ENCODE results near the gene OR13J1. TPM values are rescaled to one million over a fixed set of nuclear protein-coding genes. Genes with fewer than 3 reads are reported as not detected.
A peak's percentile ranks its signal among the peaks of the same experiment; 100 is the strongest.

OR13J1 gene
- total RNA-seq (not detected), polyA plus RNA-seq (ENCODE audit: insufficient read depth, low read depth, low replicate concordance) (not detected)
- long read RNA-seq, donor 1, partial matches to known transcripts, result 0 of 1 reads
- long read RNA-seq, donor 1, other reads (novel, unspliced or antisense), result 0 of 1 reads
- long read RNA-seq, donor 2, partial matches to known transcripts, result 0 of 1 reads
- long read RNA-seq, donor 2, other reads (novel, unspliced or antisense), result 0 of 1 reads
- long read RNA-seq, donor 3, partial matches to known transcripts, result 0 of 1 reads
- long read RNA-seq, donor 3, other reads (novel, unspliced or antisense), result 0 of 1 reads
- long read RNA-seq, donor 4, result 0 reads
- long read RNA-seq, donor 5, result 0 reads
- long read RNA-seq, donor 6, result 0 reads
- long read RNA-seq, donor 7, result 0 reads
- long read RNA-seq, donor 8, result 0 reads
- long read RNA-seq, donor 9, result 0 reads
- long read RNA-seq, donor 10, result 0 reads

GRCh38 chr9:35870351-35870923 is at the start of gene OR13J1:
Gene OR13J1, minus strand, starts transcription at chr9:35870401. Its CDS starts 0 bp downstream, at chr9:35870401.
- no peak for FAIRE-seq
- TF ChIP-seq CTCF (IDR thresholded peaks at IDR 0.05; ENCODE audit: borderline replicate concordance, extremely low read depth, insufficient read depth), result no peak
- intact Hi-C loops (cut with DNase I), result no loop called here

GRCh38 chr9:35919212-35920008 is 49.2 kb upstream of the OR13J1 start:
- intact Hi-C loops (cut with DNase I), result no loop called here
- no peaks in the 10 kb centered on the region for H3K9me3 ChIP-seq (ENCODE audit: control insufficient read depth in 2 of 3, insufficient read depth in 1 of 3, low read length in 3 of 3)
- no peak for DNase-seq
- peaks cover 4 to 42% (median 32%) of the 10 kb centered on the region in 3 donors for H3K4me1 ChIP-seq (ENCODE audit: control insufficient read depth in 2 of 3, insufficient read depth in 2 of 3, low read depth in 1 of 3, low read length in 3 of 3)
- no peak for FAIRE-seq
- H3K4me3 ChIP-seq (ENCODE audit: low read length in 3 of 3), result no peak overlapping the region
- H3K27ac ChIP-seq (ENCODE audit: low read depth in 2 of 2, low read length in 2 of 2), result peak overlapping the region; percentile 59 to 61
- peak overlapping the region in 1 of 3 donors; percentile 22 for H3K9ac ChIP-seq (ENCODE audit: low read length in 3 of 3)
- TF ChIP-seq CTCF (IDR thresholded peaks at IDR 0.05; ENCODE audit: borderline replicate concordance, extremely low read depth, insufficient read depth), result no peak
- no peaks in the 10 kb centered on the region for H3K27me3 ChIP-seq (ENCODE audit: control insufficient read depth, insufficient read depth, low read length)
- no peaks in the 10 kb centered on the region for H3K36me3 ChIP-seq (ENCODE audit: control insufficient read depth in 2 of 3, insufficient read depth in 3 of 3, low read length in 3 of 3)

More at GRCh38 chr9:35870351-35870923, at the start of gene OR13J1:
- no peak within 1 kb of the TSS for H3K27ac ChIP-seq (ENCODE audit: low read depth in 2 of 2, low read length in 2 of 2)
- no peak within 1 kb of the TSS for H3K9ac ChIP-seq (ENCODE audit: low read length in 3 of 3)
- no peaks in the 10 kb centered on the region for H3K9me3 ChIP-seq (ENCODE audit: control insufficient read depth in 2 of 3, insufficient read depth in 1 of 3, low read length in 3 of 3)
- H3K36me3 ChIP-seq (ENCODE audit: control insufficient read depth in 2 of 3, insufficient read depth in 3 of 3, low read length in 3 of 3), result no peaks in the 10 kb centered on the region
- no peaks in the 10 kb centered on the region for H3K27me3 ChIP-seq (ENCODE audit: control insufficient read depth, insufficient read depth, low read length)
- H3K4me3 ChIP-seq (ENCODE audit: low read length in 3 of 3), result no peak within 1 kb of the TSS
- no peak for DNase-seq
- H3K4me1 ChIP-seq (ENCODE audit: control insufficient read depth in 2 of 3, insufficient read depth in 2 of 3, low read depth in 1 of 3, low read length in 3 of 3), result no peaks in the 10 kb centered on the region

GRCh38 chr9:35918780-35919179 is 48.6 kb upstream of the OR13J1 start:
- no peak for FAIRE-seq

More at GRCh38 chr9:35918780-35919179, 48.6 kb upstream of the OR13J1 start:
- H3K4me3 ChIP-seq (ENCODE audit: low read length in 3 of 3), result no peak overlapping the region
- H3K4me1 ChIP-seq (ENCODE audit: control insufficient read depth in 2 of 3, insufficient read depth in 2 of 3, low read depth in 1 of 3, low read length in 3 of 3), result peaks cover 4 to 37% (median 30%) of the 10 kb centered on the region in 3 donors
- H3K27ac ChIP-seq (ENCODE audit: low read depth in 2 of 2, low read length in 2 of 2), result peak overlapping the region; percentile 37 to 61
- no peak overlapping the region for H3K9ac ChIP-seq (ENCODE audit: low read length in 3 of 3)
- TF ChIP-seq CTCF (IDR thresholded peaks at IDR 0.05; ENCODE audit: borderline replicate concordance, extremely low read depth, insufficient read depth), result no peak
- H3K9me3 ChIP-seq (ENCODE audit: control insufficient read depth in 2 of 3, insufficient read depth in 1 of 3, low read length in 3 of 3), result peaks cover 0 to 2% (median 0%) of the 10 kb centered on the region in 3 donors
- intact Hi-C loops (cut with DNase I), result no loop called here
- H3K36me3 ChIP-seq (ENCODE audit: control insufficient read depth in 2 of 3, insufficient read depth in 3 of 3, low read length in 3 of 3), result peaks cover 0 to 2% (median 0%) of the 10 kb centered on the region in 3 donors
- H3K27me3 ChIP-seq (ENCODE audit: control insufficient read depth, insufficient read depth, low read length), result no peaks in the 10 kb centered on the region
- DNase-seq, result no peak
